Fibroblast of peridontal ligament (primary cell): ENCODE measurements around the gene FUT1.
"Not testable (repeated sequence)": the region's sequence is repeated elsewhere in the genome, so short reads cannot be mapped to it uniquely, and the experiment has no call there.

Experiments used
- DNase-seq: peaks from one replicate; pipeline ENCODE4 v3.0.0-alpha.2; 2010; ENCODE audit errors: extremely low read depth

Gene FUT1

GRCh38 chr19:48718106-48718505 lies 34.3 kb downstream of the FUT1 start:
- not testable (repeated sequence) for DNase-seq

GRCh38 chr19:48716562-48717291 lies 35.7 kb downstream of the FUT1 start:
- peak; percentile 62 for DNase-seq

- no peak for DNase-seq
Measured at GRCh38 chr19:48715681-48716171, 36.7 kb downstream of the FUT1 start.

DNA sequence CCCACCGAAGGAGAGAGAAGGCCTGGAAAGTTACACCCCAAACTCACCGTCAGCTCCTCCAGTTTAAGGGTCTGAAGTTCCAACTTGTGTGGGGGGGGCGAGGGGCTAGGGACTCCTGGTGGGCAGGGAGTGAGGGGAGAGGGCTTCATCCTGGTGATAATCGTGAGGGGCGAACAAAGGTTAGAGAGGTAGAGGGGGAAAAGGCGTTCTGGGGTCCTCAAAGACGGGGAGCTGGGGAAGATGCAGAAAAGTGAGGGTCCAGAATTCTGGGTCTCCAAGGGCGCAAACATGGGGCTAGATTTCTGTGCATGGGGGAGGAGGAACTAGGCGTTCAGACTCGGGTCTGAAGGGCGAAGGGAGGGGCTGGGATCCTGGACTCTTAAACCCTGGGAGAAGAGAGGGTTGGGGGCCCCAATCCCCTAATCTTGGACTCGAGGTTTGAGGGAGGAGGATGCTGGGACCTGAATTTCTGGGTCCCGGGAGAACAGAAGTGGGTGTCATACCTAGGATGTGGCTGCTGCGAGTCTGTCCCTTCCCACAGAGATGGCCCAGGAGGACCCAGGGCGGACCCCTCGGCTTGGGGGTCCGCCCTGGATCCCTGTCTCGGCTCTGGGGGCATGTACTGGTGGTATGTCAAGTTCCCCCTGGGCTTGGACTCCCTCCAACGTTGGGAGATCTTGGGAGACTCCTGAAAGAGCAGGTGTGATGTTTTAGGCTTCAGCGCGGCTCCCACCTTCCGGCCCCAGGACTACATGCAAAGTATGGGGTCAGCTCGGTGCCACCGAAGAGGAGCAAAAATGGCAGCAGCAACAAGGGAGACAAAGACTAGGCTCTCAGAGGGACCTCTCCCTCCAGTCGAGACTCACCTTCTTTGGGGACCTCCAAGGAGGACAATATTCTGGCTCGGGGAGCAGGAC lies 37.4 kb downstream of the FUT1 start:
- DNase-seq = no peak

DNA sequence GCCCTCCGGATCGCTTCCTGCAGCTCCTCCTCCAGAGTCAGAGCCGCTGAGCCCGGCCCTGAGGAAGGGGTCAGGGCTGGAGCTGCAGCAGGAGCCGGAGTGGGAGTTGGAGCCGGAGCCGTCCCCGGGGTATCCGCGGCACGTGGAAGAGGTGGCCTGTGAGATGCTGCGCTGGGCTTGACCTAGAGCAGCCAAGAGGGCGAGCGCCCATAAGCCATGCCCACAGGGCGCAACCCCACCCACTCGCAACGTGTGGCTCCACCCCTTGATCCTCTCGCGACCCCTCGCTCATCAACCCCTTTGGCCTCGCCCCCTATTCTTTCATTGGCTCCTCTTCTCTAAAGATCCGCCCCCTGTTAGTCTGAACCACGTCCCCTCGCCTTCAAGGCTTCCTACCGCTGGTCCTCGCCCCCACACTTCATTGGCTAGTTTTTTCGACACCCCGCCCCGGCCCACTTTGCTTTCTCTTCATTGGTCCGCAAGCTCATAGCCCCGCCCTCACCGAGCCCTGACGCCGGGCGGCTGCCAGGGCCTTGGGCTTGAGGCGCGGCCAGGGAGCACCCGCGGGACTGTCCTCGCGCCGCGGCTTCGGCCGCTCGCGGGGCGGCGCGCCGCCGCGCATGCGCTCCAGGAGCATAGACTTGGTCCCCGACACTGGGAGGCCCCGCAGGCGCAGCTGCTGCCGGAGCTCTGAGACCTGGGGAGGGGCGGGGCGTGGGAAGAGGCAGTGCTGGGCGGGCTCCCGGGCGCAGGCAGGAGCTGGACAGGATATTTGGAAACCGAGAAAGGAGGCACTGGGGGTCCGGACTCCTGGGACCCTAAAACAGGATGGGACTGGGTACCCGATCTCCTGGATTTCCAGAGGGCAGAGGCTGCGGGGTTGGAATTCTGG lies 38.3 kb downstream of the FUT1 start:
- DNase-seq = peak; percentile 99

DNA sequence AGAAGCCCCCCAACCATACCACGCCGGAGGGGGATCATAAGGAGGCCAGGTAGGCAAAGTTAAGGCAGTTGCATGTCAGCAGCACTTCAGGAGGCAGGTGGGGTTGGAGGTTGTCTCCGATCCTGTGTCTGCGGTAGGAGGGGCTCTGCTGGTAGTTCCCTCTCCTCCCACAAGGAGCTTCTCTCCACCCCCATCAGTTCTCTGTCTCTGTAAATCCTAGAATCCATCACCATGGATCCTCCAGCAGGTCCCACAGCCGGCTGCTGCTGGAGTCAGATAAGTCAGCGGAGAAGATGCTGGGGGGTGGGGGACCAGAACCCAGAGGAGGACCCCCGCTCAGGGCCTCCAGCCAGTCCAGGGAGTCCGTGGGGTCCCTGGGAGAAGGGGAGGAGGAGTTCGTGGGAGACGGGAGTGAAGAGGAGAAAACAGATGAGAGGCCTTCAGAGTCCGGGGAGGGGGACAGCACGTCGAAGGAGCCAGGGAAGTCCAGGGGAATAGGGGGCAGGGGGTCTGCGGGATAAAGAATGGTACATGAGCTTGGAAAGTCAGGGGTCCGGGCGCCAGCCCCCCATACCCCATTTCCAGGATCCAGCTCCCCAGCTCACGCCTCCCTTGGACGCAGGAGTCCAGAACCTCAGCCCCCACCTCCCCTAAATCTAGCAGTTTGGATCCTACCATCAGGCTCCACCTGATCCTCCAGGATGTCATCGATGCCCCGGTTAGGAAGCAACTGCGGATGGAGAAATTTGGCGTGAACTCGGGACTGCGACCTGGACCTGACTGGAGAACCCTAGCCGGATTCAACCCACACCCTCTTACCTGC lies 39.2 kb downstream of the FUT1 start:
- no peak for DNase-seq

DNA sequence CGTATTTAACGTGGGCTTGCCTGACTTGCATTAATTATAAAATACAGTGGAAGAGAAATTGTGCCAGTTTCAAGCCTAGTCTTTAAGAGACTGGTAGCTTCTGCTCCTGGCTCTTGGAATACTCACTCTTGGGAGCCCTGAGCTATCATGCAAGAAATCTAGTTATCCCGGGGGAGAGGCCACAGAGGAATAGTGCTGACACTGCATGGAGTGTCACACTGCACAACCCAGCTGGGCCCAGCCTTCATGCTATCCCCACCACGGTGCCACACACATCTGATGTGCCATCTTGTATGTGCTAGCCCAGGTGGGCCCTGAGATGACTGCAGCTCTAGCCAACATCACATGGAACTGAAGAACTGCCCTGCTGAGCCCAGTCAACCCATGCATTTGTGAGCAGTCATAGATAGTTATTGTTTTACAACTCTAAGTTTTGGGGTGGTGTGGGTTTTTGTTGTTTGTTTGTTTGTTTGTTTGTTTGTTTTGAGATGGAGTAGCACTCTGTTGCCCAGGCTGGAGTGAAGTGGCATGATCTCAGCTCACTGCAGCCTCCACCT lies 41.3 kb downstream of the FUT1 start:
- DNase-seq = no peak

DNA sequence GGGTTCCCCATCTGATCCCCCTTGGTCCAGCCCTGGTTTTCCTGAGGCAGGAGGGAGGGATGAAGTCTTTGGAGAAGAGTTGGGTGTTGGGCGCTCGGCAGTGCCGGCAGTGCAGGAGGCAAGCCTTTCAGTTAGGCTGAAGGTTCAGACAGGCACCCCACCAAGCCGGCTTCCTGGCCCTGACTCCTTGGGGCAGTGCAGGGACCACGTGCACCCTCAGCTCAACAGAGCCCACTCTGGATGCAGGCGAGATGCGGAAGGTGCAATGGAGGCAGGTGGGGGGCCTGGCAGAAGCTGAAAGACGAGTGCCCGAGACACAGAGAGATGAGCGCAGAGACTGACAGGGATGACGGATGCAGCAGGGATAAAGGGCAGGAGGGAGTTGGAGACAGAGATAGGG lies 44.0 kb downstream of the FUT1 start:
- no peak for DNase-seq

DNA sequence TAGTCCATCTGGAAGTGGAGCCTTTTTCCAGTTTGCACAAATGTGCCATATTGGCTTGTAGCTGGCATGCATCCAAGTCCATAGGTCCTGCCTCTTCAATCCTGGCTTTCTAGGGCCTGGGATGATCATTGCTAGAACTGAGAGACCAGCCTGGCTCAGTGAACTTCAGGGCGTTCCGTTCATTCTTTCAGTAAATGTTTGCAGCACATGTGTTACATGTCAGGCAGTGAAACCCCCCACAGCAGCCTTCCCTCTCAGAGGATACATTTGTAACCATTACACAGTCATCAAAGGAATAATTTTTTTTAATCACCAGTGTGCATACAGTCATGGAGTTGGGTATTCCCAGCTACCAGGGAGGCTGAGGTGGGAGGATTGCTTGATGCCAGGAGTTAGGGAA lies 47.0 kb downstream of the FUT1 start:
- DNase-seq = no peak

DNA sequence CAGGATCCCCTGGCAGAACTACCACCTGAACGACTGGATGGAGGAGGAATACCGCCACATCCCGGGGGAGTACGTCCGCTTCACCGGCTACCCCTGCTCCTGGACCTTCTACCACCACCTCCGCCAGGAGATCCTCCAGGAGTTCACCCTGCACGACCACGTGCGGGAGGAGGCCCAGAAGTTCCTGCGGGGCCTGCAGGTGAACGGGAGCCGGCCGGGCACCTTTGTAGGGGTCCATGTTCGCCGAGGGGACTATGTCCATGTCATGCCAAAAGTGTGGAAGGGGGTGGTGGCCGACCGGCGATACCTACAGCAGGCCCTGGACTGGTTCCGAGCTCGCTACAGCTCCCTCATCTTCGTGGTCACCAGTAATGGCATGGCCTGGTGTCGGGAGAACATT lies 49.1 kb downstream of the FUT1 start:
- no peak for DNase-seq

DNA sequence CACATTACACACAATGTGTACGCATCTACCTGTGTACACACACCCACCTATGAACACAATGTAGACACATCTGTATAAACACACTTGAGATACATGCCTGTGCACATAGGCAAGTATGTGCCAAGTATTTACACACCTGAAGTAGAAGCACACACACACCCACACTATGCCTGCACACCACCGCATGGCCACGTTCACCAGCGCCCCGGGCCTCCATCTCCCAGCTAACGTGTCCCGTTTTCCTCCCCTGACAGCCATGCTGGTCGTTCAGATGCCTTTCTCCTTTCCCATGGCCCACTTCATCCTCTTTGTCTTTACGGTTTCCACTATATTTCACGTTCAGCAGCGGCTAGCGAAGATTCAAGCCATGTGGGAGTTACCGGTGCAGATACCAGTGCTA lies 49.7 kb downstream of the FUT1 start:
- no peak for DNase-seq

GRCh38 chr19:48698046-48698445 lies 54.4 kb downstream of the FUT1 start:
- DNase-seq = peak; percentile 69
